Activated CD8-positive, alpha-beta memory T cell treated with anti-CD3 and anti-CD28 coated beads, Interleukin-2, amount 50 U/mL, for 48 hours (primary cell): Measurements from ENCODE around the gene TFR2.

Experiments
- DNase-seq: peaks from one replicate; pipeline ENCODE4 v3.0.0-alpha.2; 2020

TFR2 gene

GRCh38 chr7:100585511-100586265 is 55.7 kb downstream of the TFR2 start, which contains the start of gene LRCH4:
Gene LRCH4 (minus strand): TSS chr7:100586129. CDS start chr7:100586100, 29 bp downstream.
- DNase-seq, result peak; percentile 83

DNA sequence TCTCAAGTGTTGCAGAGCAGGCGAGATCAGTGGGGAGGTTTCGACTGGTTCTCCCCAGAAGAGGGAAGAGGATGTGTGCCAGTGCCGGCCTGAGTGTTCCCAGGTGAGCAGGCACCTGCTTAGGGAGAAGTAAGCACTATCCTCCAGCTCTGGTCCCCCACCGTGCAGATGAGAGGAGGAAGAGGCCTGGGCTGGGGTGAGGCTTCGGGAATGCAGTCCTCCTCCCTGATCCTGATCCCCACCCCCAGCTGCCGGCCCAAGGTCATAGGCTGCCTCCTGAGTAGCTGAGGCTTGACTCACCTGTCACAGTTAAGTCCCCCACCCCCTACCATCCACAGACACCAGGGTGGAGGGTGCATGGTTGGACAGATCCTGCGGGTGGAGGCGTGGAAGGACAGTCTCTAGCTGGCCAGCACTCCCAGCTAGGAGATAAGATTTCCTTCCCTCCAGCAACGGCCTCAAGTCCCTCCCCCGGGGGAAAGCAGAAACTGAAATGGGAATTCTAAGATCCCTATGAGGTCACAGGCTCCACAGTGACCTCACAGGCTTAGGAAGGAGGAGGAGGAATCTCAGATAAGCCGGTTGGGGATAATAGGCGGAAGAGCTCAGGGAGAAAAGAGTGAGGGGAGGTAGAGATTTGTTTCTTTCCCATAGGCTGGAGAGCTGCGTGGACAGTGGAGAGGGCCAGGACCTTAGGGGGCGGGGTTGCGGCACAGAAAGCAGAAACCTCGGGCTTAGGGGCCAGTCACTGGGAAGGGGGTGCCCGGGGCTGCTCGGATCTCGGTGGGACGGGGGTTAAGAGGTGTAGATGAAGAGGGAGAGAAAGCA is 56.5 kb downstream of the TFR2 start:
- no peak for DNase-seq

DNA sequence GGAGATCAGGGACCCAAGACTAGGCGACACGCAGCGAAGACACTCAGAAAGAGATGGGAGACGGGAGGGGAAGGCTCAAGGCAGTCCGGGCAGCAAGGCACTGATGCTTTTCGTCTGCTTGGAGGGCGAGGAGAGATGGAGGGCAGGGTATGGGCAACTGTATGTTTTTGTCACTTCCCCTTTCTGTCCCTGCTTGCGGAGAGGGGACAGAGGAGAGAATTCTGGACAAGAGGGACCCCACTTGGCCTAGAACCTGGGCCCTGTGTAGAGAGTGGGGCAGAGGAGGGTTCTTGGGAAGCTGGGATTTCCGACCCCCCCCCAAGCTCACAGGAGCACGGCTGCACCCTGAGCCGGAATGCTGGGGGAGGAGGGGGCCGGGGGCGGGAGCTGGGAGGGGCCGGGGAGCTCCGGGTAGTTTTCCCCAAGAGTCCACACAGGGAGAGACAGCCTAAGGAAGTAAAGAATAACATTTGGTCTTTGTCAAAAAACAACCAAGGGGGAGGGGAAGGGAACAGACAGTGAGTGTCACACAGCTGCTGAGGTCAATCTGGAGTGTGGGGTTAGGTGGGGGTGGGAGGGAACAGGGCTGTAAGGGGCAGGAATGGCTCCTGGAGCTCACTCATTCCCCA is 57.2 kb downstream of the TFR2 start:
- no peak for DNase-seq

GRCh38 chr7:100583132-100584053 is 58.0 kb downstream of the TFR2 start:
- peak; percentile 82 for DNase-seq

- no peak for DNase-seq
These were observed 58.7 kb downstream of the TFR2 start for GRCh38 chr7:100582650-100583049.

- DNase-seq, result no peak
These were observed 59.2 kb downstream of the TFR2 start for GRCh38 chr7:100582041-100582579.

- DNase-seq, result no peak
These were observed 60.7 kb downstream of the TFR2 start for GRCh38 chr7:100580466-100581283.

DNA sequence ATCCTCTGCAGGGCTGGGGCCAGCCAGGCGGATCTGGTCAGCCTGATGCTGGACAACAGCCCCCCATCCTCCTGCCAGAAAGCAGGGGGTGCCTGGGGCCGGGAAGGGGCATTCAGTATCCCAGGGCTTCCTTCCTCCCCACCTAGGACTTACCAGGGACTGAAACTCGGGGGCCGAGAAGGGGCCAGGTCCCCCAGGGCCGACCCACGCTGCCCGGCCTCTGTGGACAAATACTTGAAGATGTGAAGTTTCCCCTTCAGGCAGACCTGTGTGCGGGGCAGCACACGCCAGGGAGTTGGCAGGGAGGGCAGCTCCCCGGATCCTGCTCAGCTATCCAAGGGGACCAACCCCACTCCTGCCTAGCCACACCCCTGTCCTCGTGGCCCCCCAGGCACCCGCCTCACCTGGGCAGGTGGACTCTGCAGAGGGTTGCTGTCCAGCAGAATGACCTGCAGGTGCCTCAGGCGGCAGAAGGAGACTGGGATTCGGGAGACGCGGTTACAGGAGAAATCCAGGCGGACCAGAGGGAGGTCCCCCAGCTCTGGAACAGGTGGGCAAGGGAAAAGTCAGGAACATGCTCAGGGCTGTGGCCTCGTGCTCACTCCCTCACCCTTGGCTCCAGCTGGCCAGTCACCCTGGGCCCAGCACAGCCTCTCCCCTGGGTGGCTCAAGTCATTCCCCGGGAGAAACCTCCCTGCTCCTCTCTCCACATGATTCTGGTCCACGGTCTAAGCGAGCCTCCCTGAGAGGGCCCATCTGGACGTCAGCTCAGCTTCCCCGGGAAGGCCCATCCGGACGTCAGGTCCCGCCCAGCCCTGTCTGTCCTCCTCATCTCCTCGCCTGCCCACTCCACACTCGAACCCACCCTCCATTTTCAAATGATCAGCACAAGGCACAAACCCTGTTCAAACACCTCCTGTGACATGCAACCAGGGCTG is 62.8 kb downstream of the TFR2 start:
- no peak for DNase-seq

DNA sequence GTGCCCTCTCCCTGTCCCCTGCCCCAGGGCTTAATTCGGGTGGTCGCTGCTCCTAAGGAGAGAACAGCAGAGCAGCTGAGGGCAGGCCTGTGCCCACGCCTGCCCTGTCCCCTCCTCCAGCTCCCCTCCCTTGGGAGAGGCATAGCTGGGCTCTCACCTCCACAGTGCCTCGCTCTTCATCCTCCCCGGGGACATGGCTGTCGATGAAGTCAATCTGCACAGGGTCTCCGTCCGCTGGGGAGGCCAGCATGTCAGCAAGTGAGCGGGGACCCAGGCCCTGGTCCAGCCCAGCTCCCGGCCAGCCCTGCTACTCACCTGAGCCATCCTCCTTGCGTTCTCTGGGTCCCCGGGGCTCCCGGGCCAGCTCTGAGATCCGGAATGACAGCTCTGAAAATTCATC is 63.8 kb downstream of the TFR2 start:
- no peak for DNase-seq

- no peak for DNase-seq
These were observed 64.2 kb downstream of the TFR2 start for GRCh38 chr7:100577103-100577502.

GRCh38 chr7:100576384-100576993 is 64.9 kb downstream of the TFR2 start:
- no peak for DNase-seq

DNA sequence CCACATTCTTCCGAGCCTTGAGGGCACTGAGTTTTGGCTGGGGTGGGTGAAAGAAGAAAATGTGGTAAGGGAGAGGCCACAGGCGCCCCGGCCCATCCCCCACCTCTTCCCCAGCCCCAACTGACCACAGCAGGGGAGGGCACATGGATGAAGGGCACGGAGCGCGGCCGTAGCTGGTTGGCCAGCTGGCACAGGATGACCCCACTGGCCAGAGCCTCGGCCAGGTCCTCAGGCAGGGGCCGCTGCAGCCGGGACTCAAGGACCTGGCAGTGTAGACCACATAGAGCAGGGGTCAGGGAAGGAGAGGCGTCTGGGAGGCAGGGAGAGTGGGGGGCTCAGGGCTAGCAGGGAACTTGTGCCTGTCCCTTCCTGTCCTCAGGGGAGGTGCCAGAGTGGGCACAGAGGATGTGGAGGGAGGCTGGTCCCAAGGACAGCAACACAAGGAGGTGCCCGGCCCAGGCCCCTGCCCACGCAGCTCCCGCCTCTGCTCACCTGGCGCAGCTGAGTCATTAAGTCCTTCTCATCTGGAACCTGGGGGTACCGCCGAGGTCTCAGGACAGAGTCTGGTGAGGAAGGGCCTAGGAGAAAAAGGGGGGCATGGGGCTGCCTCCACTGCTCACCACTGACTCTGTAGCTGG is 65.5 kb downstream of the TFR2 start:
- no peak for DNase-seq

- no peak for DNase-seq
These were observed 66.1 kb downstream of the TFR2 start for GRCh38 chr7:100575206-100575631.

DNA sequence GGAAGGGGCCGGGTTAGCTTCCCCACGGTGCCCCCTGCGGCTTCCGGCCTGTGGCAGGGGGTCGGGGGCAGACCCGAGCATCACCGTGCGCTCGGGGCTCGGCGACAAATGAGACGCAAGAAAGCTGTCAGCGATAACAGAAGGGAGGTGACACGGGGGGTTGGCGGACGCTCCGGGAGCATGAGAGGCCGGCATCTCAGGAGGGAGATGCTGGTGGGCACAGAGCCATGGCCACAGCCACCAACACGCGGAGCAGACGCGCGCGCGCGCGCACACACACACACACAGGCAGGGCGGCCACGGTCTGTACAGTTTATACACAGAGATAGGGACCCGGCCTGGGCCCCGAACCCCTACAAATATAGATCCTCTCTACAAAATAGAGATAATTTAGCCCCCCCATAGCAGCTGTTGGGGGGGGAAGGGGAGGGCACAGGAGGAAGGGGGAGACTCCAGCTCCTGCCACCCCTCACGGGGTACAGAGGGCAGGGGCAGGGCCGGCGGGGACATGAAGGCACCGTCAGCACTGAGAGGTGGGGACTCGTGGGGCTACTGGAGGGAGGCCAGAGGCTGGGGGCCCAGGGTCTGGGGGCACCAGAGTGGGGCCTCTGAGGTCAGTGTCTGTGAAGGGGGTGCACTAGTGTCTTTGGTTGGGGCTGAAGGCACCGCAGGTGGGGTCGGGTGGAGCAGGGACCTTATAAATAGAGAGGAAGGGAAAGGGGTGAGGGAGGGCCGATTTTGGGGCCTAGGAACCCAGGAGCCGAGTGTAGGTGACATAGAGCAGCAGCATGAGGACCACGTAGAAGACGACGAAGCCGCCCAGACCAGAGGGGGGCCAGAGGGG is 66.8 kb downstream of the TFR2 start:
- DNase-seq, result no peak

DNA sequence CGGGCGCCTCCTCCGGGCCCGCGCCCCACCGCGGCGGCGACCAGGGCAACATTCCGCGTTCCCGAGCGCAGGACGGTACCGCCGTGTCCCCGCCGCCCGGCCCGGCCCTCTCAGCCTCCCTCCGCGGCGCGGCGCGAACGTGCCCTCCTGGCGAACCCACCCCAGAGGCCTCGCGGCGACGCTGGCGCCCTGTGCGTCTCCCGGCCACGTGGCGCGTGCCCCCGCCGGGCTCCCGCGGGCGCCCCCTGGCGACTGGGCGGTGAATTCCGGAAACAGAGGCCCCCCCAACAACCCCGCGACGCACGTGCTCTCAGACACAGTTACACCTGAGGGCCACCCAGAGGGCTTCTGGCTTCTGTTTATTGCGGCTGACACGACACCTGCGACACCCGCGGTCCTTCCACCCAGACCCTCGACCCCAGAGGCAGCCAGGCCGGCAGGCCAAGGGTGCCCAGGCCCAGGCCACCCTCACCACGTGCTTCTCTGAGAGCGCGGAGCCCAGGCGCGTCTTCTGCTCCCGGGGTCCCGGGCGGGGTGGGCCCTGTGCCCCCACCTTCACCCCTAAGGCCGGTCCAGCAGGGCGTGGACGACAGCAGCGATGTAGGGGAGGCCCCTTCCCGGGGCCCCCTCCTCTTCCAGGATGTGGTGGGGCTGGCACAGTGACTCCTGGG is 67.5 kb downstream of the TFR2 start, which contains the start of gene SAP25:
TSS of gene SAP25 (minus strand) at position 210 of the 671 bp plus-strand sequence. CDS start at position 52, 158 bp downstream.
- no peak for DNase-seq

- no peak for DNase-seq
These were observed 68.2 kb downstream of the TFR2 start for GRCh38 chr7:100572949-100573675.
